SH-SY5Y (cell line): Measurements from ENCODE around the gene EFCAB5.

Experiments
- GATA2 ChIP-seq: IDR thresholded peaks from 2 replicates; pipeline ENCODE4 v1.6.1; 2011; ENCODE audit warnings: mild to moderate bottlenecking, low read depth, low read length
- GATA3 ChIP-seq: IDR thresholded peaks from 2 replicates; pipeline ENCODE4 v1.6.1; 2011; ENCODE audit warnings: low read depth, mild to moderate bottlenecking, low read length, moderate library complexity

DNA sequence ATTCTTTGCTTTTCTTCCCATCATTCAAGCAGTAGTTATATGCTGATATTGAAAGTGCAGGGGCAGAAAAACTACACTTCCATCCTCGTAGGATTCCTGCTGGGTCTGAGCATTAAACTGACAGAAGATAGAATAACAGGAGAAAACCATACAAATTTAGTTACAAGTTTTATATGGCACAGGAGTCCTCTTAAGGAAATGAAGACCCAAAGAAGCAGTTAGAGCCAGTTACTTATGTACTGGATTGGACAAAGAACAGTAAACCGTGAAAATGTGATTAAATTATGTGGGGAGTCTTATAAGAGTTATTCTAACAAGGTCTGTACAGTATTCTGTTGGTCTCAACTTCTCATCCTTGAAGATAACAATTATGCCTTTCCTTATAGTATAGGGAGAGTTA is 93.9 kb downstream of the EFCAB5 start:
- no peak for TF ChIP-seq GATA3
- no peak for TF ChIP-seq GATA2
